IMR-90 (cell line): ENCODE results near the gene RIMS4.

ENCODE experiments used
- BHLHE40 ChIP-seq: fragments of 150-350 bp; IDR thresholded peaks from 2 replicates; pipeline ENCODE4 v1.6.1; 2016; ENCODE audit warnings: mild to moderate bottlenecking, low read depth, low read length
- CEBPB ChIP-seq: IDR thresholded peaks from 2 replicates; pipeline ENCODE4 v1.6.1; 2012; ENCODE audit warnings: low read depth, low read length, improper control_type of control experiment
- CHD1 ChIP-seq: IDR thresholded peaks from 2 replicates; pipeline ENCODE4 v1.6.1; 2012; ENCODE audit warnings: low read depth, low read length, improper control_type of control experiment
- MAFK ChIP-seq: IDR thresholded peaks from 2 replicates; pipeline ENCODE4 v1.6.1; 2012; ENCODE audit warnings: low read depth, low read length, improper control_type of control experiment
- MAZ ChIP-seq: IDR thresholded peaks from 2 replicates; pipeline ENCODE4 v1.6.1; 2012; ENCODE audit warnings: low read depth, mild to moderate bottlenecking, low read length, improper control_type of control experiment, moderate library complexity, borderline replicate concordance
- MXI1 ChIP-seq: IDR thresholded peaks from 2 replicates; pipeline ENCODE4 v1.6.1; 2012; ENCODE audit warnings: low read depth, mild to moderate bottlenecking, low read length, moderate library complexity, borderline replicate concordance
- NFE2L2 ChIP-seq: fragments of 150-350 bp; IDR thresholded peaks from 2 replicates; pipeline ENCODE4 v1.6.1; 2016; ENCODE audit warnings: low read depth, mild to moderate bottlenecking, low read length
- POLR2A ChIP-seq: IDR thresholded peaks from 2 replicates; pipeline ENCODE4 v1.6.1; 2012; ENCODE audit warnings: mild to moderate bottlenecking, low read depth, low read length
- RCOR1 ChIP-seq: IDR thresholded peaks from 2 replicates; pipeline ENCODE4 v1.6.1; 2012; ENCODE audit warnings: mild to moderate bottlenecking, low read length, improper control_type of control experiment; ENCODE audit not compliant: insufficient replicate concordance
- RFX5 ChIP-seq: IDR thresholded peaks from 2 replicates; pipeline ENCODE4 v1.8.0; 2012; ENCODE audit warnings: low read depth, mild to moderate bottlenecking, low read length, moderate library complexity
- TF ChIP-seq, protein P1 (sequence below): conservative IDR thresholded peaks from 2 replicates; pipeline ENCODE4 v1.5.1; 2012; ENCODE audit warnings: mild to moderate bottlenecking, low read depth, low read length, improper control_type of control experiment
- TF ChIP-seq, protein P2 (sequence below): fragments of 150-350 bp; IDR thresholded peaks from 2 replicates; pipeline ENCODE4 v1.6.1; 2016; ENCODE audit warnings: low read depth, mild to moderate bottlenecking, low read length, moderate library complexity, borderline replicate concordance

DNA sequence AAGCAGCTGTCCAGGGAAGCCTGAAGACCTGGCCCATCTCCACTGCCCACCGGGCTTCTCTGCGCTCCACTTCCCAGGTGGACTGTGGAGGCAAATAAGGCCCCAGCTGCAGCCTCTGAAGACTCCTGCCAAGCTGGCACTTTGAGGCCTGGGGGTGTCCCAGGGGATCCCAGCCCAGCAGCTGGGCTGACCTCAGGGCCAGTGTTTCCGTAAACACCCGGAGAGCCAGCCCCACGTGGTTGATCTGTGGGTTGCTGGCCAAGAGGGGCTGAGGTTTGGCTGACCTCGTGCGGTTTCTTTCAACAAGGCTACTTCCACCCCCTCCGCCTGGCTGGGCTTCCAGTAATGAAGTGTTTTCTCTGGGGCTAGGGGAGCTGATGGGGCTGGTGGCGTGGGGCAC, 107.6 kb downstream of the RIMS4 start:
- TF ChIP-seq POLR2A (no peak), MAZ (peak; percentile 59; the same call in 1 of the 2 replicates), MXI1 (peak; percentile 46; the same call in 1 of the 2 replicates), BHLHE40 (peak; percentile 51), MAFK (no peak), CEBPB (no peak), RFX5 (no peak), NFE2L2 (no peak), CHD1 (no peak), RCOR1 (peak; percentile 83)
- TF ChIP-seq, protein P1, sequence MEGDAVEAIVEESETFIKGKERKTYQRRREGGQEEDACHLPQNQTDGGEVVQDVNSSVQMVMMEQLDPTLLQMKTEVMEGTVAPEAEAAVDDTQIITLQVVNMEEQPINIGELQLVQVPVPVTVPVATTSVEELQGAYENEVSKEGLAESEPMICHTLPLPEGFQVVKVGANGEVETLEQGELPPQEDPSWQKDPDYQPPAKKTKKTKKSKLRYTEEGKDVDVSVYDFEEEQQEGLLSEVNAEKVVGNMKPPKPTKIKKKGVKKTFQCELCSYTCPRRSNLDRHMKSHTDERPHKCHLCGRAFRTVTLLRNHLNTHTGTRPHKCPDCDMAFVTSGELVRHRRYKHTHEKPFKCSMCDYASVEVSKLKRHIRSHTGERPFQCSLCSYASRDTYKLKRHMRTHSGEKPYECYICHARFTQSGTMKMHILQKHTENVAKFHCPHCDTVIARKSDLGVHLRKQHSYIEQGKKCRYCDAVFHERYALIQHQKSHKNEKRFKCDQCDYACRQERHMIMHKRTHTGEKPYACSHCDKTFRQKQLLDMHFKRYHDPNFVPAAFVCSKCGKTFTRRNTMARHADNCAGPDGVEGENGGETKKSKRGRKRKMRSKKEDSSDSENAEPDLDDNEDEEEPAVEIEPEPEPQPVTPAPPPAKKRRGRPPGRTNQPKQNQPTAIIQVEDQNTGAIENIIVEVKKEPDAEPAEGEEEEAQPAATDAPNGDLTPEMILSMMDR = no peak
- TF ChIP-seq, protein P2, sequence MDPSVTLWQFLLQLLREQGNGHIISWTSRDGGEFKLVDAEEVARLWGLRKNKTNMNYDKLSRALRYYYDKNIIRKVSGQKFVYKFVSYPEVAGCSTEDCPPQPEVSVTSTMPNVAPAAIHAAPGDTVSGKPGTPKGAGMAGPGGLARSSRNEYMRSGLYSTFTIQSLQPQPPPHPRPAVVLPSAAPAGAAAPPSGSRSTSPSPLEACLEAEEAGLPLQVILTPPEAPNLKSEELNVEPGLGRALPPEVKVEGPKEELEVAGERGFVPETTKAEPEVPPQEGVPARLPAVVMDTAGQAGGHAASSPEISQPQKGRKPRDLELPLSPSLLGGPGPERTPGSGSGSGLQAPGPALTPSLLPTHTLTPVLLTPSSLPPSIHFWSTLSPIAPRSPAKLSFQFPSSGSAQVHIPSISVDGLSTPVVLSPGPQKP = no peak
